H1 (cell line): ENCODE measurements around the gene BRD7. TPM values are rescaled to one million over a fixed set of nuclear protein-coding genes. Genes with fewer than 3 reads are reported as not detected.

ENCODE experiments used
- KDM1A ChIP-seq: fragments of 200-600, 300-600 bp; sonication (generic); IDR thresholded peaks from 2 replicates; pipeline ENCODE4 v1.7.1; 2016; ENCODE audit warnings: mild to moderate bottlenecking, low read length, borderline replicate concordance
- KDM5A ChIP-seq: fragments of 200-600 bp; IDR thresholded peaks from 2 replicates; pipeline ENCODE4 v1.7.1; 2012; ENCODE audit warnings: mild to moderate bottlenecking, low read length, inconsistent platforms, mixed read lengths
- TAF1 ChIP-seq: IDR thresholded peaks from 2 replicates; pipeline ENCODE4 v1.6.1; 2011; ENCODE audit warnings: mild to moderate bottlenecking, low read depth, low read length
- TAF7 ChIP-seq: optimal IDR thresholded peaks from 2 replicates; pipeline ENCODE3; 2011; ENCODE audit warnings: low read depth, mild to moderate bottlenecking, inconsistent platforms, low read length, moderate library complexity, borderline replicate concordance
- TEAD4 ChIP-seq: IDR thresholded peaks from 2 replicates; pipeline ENCODE4 v1.6.1; 2012; ENCODE audit warnings: low read depth, low read length, inconsistent platforms, mixed read lengths
- polyA plus RNA-seq, 7 experiments: library from polyadenylated mRNA; depleted of rRNA in 3 of 7; stranded (reverse) in 5 of 7; unstranded in 2 of 7; fragments of >200 nt in 5 of 7; fragments of 200-250 nt in 2 of 7; gene quantifications; 1 replicate in 5 of 7; 2 replicates in 1 of 7; 4 replicates in 1 of 7; pipeline versions ENCODE4 v1.2.1 to v1.2.3, GENCODE V29; 2011 to 2013; ENCODE audit warnings: missing spikeins in 2 of 7, mixed read lengths in 2 of 7
- total RNA-seq: library from RNA; stranded (reverse); fragmentation: NEBNext Ultra II Directional; extraction: Animal tissue kit (Norgen Biotek cat#: 25700); gene quantifications from 2 replicates; pipeline ENCODE4 v1.2.1, GENCODE V29; 2021
- TF ChIP-seq, protein P1 (sequence below): IDR thresholded peaks from 2 replicates; pipeline ENCODE4 v1.6.1; 2012; ENCODE audit warnings: inconsistent platforms
- TF ChIP-seq, protein P2 (sequence below): fragments of 300-600 bp; sonication (generic); IDR thresholded peaks from 2 replicates; pipeline ENCODE4 v1.7.1; 2012; ENCODE audit warnings: low read length, moderate library complexity, mild to moderate bottlenecking, inconsistent platforms; ENCODE audit not compliant: insufficient replicate concordance

BRD7 gene
- total and polyA plus RNA-seq, 2 of the 8 experiments (the other 6 are each of a cell fraction or from before 2014, with no cell fraction given): 42.5 to 120 TPM

DNA sequence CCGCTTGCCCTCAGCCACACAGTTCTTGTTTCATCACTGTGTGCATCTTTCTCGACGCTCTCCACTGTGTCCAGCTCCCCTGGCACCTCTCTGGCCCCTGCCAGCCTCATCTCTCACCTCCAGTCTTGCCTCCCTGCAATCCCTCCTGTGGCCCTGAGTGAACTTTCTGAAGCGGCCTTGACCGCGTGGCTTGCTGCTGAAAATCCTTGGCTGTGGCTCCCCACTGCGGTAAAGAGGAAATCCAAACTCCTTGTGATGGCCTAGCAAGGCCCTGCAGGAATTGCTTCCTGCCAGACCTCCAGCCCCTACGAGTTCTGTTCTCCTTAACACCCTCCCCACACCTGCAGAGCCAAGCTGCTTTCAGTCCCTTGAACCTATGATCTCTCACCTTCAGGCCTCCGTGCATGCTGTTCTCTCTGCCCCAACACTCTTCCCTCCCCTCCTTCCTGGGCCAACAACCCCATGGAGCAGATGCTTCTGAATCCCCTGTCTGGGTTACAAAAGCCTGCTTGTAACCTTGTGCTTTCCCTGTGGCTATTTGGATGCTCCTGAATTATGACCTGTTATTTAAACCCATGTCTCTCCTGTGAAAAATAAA is 33.6 kb upstream of the BRD7 start (continued):
- TF ChIP-seq, protein P1, sequence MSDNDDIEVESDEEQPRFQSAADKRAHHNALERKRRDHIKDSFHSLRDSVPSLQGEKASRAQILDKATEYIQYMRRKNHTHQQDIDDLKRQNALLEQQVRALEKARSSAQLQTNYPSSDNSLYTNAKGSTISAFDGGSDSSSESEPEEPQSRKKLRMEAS: no peak
- no peak for TF ChIP-seq KDM1A
- no peak for TF ChIP-seq KDM5A
- TF ChIP-seq TEAD4: no peak
- TF ChIP-seq TAF7: no peak
- TF ChIP-seq, protein P2, sequence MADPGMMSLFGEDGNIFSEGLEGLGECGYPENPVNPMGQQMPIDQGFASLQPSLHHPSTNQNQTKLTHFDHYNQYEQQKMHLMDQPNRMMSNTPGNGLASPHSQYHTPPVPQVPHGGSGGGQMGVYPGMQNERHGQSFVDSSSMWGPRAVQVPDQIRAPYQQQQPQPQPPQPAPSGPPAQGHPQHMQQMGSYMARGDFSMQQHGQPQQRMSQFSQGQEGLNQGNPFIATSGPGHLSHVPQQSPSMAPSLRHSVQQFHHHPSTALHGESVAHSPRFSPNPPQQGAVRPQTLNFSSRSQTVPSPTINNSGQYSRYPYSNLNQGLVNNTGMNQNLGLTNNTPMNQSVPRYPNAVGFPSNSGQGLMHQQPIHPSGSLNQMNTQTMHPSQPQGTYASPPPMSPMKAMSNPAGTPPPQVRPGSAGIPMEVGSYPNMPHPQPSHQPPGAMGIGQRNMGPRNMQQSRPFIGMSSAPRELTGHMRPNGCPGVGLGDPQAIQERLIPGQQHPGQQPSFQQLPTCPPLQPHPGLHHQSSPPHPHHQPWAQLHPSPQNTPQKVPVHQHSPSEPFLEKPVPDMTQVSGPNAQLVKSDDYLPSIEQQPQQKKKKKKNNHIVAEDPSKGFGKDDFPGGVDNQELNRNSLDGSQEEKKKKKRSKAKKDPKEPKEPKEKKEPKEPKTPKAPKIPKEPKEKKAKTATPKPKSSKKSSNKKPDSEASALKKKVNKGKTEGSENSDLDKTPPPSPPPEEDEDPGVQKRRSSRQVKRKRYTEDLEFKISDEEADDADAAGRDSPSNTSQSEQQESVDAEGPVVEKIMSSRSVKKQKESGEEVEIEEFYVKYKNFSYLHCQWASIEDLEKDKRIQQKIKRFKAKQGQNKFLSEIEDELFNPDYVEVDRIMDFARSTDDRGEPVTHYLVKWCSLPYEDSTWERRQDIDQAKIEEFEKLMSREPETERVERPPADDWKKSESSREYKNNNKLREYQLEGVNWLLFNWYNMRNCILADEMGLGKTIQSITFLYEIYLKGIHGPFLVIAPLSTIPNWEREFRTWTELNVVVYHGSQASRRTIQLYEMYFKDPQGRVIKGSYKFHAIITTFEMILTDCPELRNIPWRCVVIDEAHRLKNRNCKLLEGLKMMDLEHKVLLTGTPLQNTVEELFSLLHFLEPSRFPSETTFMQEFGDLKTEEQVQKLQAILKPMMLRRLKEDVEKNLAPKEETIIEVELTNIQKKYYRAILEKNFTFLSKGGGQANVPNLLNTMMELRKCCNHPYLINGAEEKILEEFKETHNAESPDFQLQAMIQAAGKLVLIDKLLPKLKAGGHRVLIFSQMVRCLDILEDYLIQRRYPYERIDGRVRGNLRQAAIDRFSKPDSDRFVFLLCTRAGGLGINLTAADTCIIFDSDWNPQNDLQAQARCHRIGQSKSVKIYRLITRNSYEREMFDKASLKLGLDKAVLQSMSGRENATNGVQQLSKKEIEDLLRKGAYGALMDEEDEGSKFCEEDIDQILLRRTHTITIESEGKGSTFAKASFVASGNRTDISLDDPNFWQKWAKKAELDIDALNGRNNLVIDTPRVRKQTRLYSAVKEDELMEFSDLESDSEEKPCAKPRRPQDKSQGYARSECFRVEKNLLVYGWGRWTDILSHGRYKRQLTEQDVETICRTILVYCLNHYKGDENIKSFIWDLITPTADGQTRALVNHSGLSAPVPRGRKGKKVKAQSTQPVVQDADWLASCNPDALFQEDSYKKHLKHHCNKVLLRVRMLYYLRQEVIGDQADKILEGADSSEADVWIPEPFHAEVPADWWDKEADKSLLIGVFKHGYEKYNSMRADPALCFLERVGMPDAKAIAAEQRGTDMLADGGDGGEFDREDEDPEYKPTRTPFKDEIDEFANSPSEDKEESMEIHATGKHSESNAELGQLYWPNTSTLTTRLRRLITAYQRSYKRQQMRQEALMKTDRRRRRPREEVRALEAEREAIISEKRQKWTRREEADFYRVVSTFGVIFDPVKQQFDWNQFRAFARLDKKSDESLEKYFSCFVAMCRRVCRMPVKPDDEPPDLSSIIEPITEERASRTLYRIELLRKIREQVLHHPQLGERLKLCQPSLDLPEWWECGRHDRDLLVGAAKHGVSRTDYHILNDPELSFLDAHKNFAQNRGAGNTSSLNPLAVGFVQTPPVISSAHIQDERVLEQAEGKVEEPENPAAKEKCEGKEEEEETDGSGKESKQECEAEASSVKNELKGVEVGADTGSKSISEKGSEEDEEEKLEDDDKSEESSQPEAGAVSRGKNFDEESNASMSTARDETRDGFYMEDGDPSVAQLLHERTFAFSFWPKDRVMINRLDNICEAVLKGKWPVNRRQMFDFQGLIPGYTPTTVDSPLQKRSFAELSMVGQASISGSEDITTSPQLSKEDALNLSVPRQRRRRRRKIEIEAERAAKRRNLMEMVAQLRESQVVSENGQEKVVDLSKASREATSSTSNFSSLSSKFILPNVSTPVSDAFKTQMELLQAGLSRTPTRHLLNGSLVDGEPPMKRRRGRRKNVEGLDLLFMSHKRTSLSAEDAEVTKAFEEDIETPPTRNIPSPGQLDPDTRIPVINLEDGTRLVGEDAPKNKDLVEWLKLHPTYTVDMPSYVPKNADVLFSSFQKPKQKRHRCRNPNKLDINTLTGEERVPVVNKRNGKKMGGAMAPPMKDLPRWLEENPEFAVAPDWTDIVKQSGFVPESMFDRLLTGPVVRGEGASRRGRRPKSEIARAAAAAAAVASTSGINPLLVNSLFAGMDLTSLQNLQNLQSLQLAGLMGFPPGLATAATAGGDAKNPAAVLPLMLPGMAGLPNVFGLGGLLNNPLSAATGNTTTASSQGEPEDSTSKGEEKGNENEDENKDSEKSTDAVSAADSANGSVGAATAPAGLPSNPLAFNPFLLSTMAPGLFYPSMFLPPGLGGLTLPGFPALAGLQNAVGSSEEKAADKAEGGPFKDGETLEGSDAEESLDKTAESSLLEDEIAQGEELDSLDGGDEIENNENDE: no peak
- TF ChIP-seq TAF1: no peak
